Body of pancreas (tissue), 4 donors: ENCODE data around the gene CTCF. TPM values are rescaled to one million over a fixed set of nuclear protein-coding genes. Genes with fewer than 3 reads are reported as not detected.

Experiments
- ATAC-seq: fragments of 150-250 bp; one replicate; pipeline ENCODE4 v1.9.1; 2016
- DNase-seq, 4 donors: peaks; one replicate each; pipeline ENCODE4 v3.0.0-alpha.2; 2019
- H3K27ac ChIP-seq, 4 donors: fragments of 200-600 bp; sonication (generic); 1 replicate in 3 of 4; 2 replicates in 1 of 4; pipeline versions ENCODE4 v1.5.1 to v1.6.1; 2016 to 2019; ENCODE audit warnings: mild to moderate bottlenecking in 1 of 4, mixed read lengths in 1 of 4, moderate library complexity in 1 of 4
- H3K27me3 ChIP-seq, 2 donors: fragments of 200-600 bp; sonication (generic); one replicate each; pipeline ENCODE4 v1.6.0; 2016; ENCODE audit warnings: mild to moderate bottlenecking in 1 of 2
- H3K36me3 ChIP-seq, 2 donors: fragments of 200-600 bp; sonication (generic); replicated peaks in 1 of 2; 2 replicates each; pipeline ENCODE4 v1.5.1; 2016; ENCODE audit warnings: low read depth in 2 of 2; ENCODE audit not compliant: insufficient read depth in 1 of 2
- H3K4me1 ChIP-seq: fragments of 200-600 bp; sonication (generic); one replicate; pipeline ENCODE4 v1.6.0; 2016
- H3K4me3 ChIP-seq, 2 donors: fragments of 200-600 bp; sonication (generic); 1 replicate in 1 of 2; 2 replicates in 1 of 2; pipeline ENCODE4 v1.5.1; 2016 to 2019
- H3K9me3 ChIP-seq, 3 donors: fragments of 200-600 bp; sonication (generic); 1 replicate in 2 of 3; 2 replicates in 1 of 3; pipeline ENCODE4 v1.5.1; 2016
- POLR2A ChIP-seq, 3 donors: fragments of 450-650 bp; IDR thresholded peaks; one replicate each; pipeline ENCODE4 v1.6.1; 2016; ENCODE audit warnings: antibody characterized with exemption in 3 of 3, mild to moderate bottlenecking in 2 of 3
- WGBS, 2 donors: methylation state at CpG; one replicate each; pipeline ENCODE4 v1.1.5; 2017; 5-methylcytosine and 5-hydroxymethylcytosine counted together
- intact Hi-C: fragments of 100-400 bp; cut with DNase I; formaldehyde crosslinking; loops from one replicate; pipeline ENCODE4 v1.15.1; 2023
- total RNA-seq, 2 donors: library from RNA; depleted of rRNA; stranded (reverse); fragments of >200 nt; gene quantifications; one replicate each; pipeline ENCODE4 v1.1.0, GENCODE V29; 2016
- TF ChIP-seq, protein P1 (sequence below), 7 experiments: fragments of 450-650 bp in 4 of 7; fragments of 200-600 bp in 3 of 7; sonication (generic) in 3 of 7; IDR thresholded peaks; one replicate each; pipeline ENCODE4 v1.5.1; 2016 to 2019; ENCODE audit warnings: antibody characterized with exemption in 7 of 7

CTCF gene
- total RNA-seq, 2 donors from 2014 or later = 24.4 to 33.0 TPM

DNA sequence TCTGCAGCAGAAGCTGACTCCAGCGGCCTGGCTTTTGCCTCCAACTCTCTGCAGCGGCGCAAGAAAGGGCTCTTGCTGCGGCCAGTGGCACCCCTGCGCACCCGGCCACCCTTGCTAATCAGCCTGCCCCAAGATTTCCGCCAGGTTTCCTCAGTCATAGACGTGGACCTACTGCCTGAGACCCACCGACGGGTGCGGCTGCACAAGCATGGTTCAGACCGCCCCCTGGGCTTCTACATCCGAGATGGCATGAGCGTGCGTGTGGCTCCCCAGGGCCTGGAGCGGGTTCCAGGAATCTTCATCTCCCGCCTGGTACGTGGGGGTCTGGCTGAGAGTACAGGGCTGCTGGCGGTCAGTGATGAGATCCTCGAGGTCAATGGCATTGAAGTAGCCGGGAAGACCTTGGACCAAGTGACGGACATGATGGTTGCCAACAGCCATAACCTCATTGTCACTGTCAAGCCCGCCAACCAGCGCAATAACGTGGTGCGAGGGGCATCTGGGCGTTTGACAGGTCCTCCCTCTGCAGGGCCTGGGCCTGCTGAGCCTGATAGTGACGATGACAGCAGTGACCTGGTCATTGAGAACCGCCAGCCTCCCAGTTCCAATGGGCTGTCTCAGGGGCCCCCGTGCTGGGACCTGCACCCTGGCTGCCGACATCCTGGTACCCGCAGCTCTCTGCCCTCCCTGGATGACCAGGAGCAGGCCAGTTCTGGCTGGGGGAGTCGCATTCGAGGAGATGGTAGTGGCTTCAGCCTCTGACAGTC, 99.7 kb downstream of the CTCF start:
- Histone ChIP-seq H3K36me3 (no peaks in the 10 kb centered on the region), H3K27ac (peak overlapping the region; percentile 92 to 97 (median 96)), H3K4me1 (peaks cover 69% of the 10 kb centered on the region), H3K4me3 (no peak overlapping the region), H3K9me3 (no peaks in the 10 kb centered on the region), H3K27me3 (no peaks in the 10 kb centered on the region)
- intact Hi-C loops = no loop called here
- TF ChIP-seq, protein P1, sequence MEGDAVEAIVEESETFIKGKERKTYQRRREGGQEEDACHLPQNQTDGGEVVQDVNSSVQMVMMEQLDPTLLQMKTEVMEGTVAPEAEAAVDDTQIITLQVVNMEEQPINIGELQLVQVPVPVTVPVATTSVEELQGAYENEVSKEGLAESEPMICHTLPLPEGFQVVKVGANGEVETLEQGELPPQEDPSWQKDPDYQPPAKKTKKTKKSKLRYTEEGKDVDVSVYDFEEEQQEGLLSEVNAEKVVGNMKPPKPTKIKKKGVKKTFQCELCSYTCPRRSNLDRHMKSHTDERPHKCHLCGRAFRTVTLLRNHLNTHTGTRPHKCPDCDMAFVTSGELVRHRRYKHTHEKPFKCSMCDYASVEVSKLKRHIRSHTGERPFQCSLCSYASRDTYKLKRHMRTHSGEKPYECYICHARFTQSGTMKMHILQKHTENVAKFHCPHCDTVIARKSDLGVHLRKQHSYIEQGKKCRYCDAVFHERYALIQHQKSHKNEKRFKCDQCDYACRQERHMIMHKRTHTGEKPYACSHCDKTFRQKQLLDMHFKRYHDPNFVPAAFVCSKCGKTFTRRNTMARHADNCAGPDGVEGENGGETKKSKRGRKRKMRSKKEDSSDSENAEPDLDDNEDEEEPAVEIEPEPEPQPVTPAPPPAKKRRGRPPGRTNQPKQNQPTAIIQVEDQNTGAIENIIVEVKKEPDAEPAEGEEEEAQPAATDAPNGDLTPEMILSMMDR (IDR thresholded peaks at IDR 0.05) = no peak
- TF ChIP-seq POLR2A (IDR thresholded peaks at IDR 0.05) = no peak
- DNase-seq = no peak
- ATAC-seq = no peak
- WGBS, 2 donors = 53 to 72% methylated on average over 8 to 34 of the region's 34 CpGs

DNA sequence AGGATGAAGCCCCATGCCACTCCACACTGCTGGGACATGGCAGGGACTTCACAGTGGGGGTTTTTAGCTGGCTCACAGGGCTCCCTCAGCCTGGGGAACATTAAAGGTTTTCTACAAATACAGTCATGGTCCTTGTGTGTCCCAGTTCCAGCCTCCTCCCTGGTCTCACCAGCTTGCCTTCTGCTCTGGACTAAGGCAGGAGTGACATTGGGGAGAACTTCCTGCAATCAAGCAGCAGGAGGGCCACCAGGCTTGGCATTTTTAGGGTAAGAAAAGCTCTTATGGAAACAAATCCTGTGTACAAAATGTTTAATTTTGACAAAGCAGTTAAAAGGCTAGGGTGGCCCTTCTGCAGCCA, 100.3 kb downstream of the CTCF start:
- no peak for ATAC-seq
- intact Hi-C loops = no loop called here

DNA sequence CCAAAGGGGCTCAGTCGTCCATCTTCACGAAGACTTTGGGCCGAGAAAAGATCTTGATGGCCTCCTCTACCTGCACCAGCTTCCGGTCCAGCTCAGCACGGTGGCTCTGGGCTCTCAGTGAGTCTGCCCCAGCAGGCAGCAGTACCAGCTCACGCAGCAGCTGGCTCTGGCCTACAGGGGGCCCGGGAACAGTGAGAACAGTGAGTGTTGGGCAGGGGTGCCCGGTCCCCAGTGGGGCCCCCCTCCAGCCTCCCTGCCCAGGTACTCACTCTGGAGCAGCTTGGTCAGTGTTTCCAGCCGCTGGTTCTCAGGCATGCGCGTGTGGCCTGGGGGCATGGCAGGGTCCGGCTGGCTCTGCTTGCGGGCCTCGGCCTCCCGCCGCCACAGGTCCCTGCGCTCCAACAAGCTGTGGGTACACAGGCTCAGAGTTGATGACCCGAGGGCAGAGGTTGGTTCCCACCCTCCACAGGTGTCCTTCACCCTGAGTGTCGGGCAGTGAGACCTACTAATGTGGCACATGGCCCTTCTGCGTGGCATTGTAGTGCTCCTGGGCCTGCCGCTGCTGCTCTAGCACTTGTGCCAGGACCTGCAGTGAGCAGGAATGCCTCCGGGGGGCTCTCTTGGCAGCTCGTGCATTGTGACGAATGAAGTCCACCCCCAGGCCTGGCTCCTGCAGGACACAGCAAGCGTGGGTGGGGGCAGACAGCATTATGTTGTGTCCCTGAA, 101.0 kb downstream of the CTCF start:
- no peaks in the 10 kb centered on the region for H3K27me3 ChIP-seq
- intact Hi-C loops = no loop called here
- H3K4me1 ChIP-seq = peaks cover 82% of the 10 kb centered on the region
- DNase-seq (peak; percentile 43 to 61 (median 57)), ATAC-seq (no peak)
- peak overlapping the region; percentile 87 to 97 (median 93) for H3K27ac ChIP-seq
- H3K4me3 ChIP-seq = no peak overlapping the region
- TF ChIP-seq POLR2A (IDR thresholded peaks at IDR 0.05) = peak in 1 of 3 donors; percentile 13
- TF ChIP-seq, protein P1 (IDR thresholded peaks at IDR 0.05) = peak in 1 of 7 experiments; percentile 4
- H3K36me3 ChIP-seq = no peaks in the 10 kb centered on the region
- H3K9me3 ChIP-seq = no peaks in the 10 kb centered on the region
- WGBS, 2 donors = 39% methylated on average over 25 of the region's 25 CpGs; no CpG with 5 or more reads in 1 of the 2 donors

More for the DNA sequence above, 100.3 kb downstream of the CTCF start:
- peak overlapping the region; percentile 87 to 97 (median 93) for H3K27ac ChIP-seq
- H3K27me3 ChIP-seq = no peaks in the 10 kb centered on the region
- no peak overlapping the region for H3K4me3 ChIP-seq
- TF ChIP-seq, protein P1 (IDR thresholded peaks at IDR 0.05) = no peak
- no peak for TF ChIP-seq POLR2A (IDR thresholded peaks at IDR 0.05)
- H3K36me3 ChIP-seq = no peaks in the 10 kb centered on the region
- H3K9me3 ChIP-seq = no peaks in the 10 kb centered on the region
- H3K4me1 ChIP-seq = peaks cover 75% of the 10 kb centered on the region
- no peak for DNase-seq

DNA sequence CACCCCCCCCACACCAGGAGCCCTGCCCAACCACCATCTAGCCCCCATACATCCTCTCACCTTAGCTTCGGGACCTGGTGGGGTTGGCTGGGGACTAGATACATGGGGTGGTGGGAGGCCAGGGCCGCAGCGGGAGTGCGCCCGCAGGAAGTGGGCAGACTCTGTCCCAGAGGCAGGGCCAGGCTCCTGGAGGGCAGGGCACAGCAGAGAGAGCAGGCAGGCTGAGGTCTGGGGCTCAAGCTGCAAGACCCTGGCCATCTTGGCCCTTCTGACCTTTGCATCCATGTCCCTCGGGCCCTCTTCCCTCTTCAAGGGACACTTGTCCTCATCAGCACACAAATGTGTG, 101.5 kb downstream of the CTCF start:
- WGBS, 2 donors = 39 to 42% methylated on average over 2 to 6 of the region's 6 CpGs
- Histone ChIP-seq H3K4me1 (peaks cover 79% of the 10 kb centered on the region), H3K9me3 (no peaks in the 10 kb centered on the region), H3K27ac (peak overlapping the region; percentile 87 to 97 (median 93)), H3K27me3 (no peaks in the 10 kb centered on the region), H3K36me3 (no peaks in the 10 kb centered on the region), H3K4me3 (no peak overlapping the region)
- ATAC-seq (no peak), DNase-seq (no peak)
- intact Hi-C loops = no loop called here
- TF ChIP-seq, protein P1 (IDR thresholded peaks at IDR 0.05) = no peak
- TF ChIP-seq POLR2A (IDR thresholded peaks at IDR 0.05) = no peak
